ENCODE data around the gene MPHOSPH10.
"Not testable (repeated sequence)": the region's sequence is repeated elsewhere in the genome, so short reads cannot be mapped to it uniquely, and the experiment has no call there.

Gene MPHOSPH10

DNA sequence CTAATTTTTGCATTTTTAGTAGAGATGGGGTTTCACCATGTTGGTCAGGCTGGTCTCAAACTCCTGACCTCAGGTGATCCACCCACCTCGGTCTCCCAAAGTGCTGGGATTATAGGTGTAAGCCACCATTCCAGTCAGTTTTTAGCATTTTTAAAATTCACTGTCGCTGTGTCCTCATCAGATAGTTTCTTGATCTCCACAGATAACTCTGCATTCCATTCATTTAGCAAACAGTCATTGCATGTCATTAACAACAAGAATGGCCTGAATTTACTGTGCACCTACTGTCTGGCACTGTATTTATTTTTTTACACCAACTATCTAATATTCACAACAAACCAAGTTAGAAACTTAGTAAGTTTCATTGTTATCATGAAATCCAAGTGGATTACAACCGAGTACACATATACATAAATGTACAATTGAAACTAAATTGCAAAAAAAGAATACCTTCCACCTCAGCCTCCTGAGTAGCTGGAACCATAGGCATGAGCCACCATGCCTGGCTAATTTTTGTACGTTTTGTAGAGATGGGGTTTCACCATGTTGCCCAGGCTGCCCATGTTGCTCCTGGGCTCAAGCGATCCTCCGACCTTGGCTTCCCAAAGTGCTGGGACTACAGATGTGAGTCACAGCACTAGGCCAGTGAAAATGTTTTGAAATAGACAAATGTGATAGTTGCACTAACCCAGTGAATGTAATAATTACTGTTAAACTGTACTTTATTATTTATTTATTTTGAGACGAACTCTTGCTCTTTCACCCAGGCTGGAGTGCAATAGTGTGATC lies 4.7 kb upstream of the MPHOSPH10 start:
- no peak for DNase-seq (ENCODE audit: low read depth)

DNA sequence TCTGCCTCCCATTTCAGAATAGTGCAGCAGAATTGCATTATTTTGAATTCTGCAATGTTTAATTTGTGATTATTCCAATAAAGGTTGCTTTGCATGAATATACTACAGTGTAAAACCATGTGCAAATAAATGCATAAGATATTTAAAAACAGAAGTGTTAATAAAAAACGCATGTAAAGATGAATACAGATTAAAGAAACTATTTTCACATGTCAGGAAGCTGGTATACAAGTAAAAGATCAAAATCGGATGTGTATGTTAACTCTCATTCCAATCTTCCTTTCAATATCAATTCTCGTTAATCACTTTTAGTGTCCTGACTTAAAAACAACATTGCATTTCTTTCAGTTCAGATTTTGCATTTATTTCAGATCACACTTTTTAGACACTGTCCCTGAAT lies 3.5 kb upstream of the MPHOSPH10 start:
- no peak for DNase-seq (ENCODE audit: low read depth)

DNA sequence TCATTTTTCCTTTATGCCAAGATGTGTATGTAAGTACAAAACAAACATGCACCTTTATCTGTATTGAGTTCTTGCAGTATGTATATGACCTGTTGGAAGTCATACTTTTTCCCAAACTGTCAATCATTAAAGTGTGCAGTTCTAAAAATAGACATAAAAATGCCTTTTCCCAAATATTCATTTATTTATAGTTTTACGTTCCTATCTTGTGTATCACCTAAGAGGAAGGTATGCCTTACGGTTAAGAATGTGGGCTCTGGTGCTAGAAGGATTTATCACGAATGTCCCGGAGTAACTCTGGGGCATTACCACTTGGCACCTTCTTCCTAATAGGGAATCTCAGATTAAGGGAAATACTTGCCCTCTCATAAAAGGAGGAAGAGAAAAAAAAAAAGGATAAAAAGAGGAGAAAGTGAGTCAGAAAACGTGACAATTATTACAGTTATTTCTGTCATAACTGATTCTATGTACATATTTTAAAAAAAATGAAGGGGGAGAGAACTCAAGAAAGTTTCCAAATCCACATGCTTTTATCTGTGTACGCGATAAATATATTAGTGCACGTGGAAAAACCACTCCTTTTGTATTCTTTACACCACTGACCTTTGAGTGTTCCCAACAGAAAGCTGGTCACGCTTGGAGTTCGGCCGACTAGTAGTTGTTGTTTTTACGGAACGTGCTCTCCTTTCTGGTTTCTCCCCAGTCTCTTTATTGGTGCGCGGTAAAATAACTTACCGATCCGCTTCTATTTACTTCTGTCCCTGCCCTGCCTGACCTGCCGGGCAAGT lies 1.1 kb upstream of the MPHOSPH10 start:
- no peak for DNase-seq (ENCODE audit: low read depth)

DNA sequence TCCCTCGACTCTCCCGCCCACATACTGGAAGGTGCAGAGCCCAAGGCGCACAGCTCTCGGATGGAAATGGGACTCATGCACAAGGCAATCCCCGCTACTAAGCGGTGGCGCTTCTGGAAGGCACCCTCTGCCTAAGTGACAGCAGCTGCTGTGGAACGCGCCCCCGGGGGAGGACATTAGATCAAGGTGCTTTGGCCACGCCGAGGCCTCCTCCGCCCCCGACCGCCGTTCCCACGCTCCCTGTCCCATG lies 607 bp upstream of the MPHOSPH10 start:
- no peak for DNase-seq (ENCODE audit: low read depth)

DNA sequence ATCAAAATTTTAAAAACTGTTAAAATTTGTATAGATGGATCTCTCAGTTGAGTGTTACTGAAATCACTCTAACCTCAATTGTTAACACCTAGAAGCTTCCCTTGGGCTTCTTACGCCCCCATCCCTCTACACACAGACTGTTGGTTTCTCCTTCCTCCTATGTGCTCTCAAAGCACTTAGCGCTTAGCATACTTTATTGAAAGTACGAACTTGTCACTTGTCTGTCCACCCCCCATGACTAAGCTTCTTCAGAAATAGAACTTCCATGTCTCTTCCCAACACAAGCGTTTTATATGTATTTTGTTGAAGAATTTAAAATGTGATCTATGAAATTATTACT lies 441 bp downstream of the MPHOSPH10 start:
- no peak for DNase-seq (ENCODE audit: low read depth)

DNA sequence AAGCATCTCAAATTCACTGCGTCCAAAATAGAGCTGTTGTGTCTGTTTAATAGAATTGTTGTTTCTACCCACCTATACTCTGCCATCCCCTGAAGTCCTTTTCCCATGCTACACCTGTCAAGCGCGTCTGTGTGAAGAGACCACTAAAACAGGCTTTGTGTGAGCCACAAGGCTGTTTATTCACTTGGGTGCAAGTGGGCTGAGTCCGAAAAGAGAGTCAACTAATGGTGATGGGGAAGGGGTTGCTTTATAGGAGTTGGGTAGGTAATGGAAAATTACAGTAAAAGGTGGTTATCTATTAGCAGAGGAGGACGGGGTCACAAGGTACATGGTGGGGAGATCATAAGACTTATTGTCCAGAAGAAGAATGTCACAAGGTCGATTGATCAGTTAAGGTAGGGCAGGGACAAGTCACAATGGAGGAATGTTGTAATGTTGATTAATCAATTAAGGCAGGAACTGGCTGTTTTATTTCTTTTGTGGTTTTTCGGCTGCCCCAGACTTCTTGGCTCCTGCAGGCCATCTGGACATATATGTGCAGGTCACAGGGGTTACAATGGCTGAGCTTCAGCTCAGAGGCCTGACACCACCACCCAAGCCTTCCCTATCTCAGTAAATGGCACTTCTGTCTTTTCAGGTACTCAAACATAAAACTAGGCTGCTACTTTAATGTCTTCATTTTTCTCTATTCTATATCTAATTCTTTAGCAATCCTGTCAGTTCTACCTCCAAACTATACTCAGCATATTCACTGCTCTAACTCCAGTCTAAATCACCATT lies 1.1 kb downstream of the MPHOSPH10 start:
- DNase-seq (ENCODE audit: low read depth) = not testable (repeated sequence)

DNA sequence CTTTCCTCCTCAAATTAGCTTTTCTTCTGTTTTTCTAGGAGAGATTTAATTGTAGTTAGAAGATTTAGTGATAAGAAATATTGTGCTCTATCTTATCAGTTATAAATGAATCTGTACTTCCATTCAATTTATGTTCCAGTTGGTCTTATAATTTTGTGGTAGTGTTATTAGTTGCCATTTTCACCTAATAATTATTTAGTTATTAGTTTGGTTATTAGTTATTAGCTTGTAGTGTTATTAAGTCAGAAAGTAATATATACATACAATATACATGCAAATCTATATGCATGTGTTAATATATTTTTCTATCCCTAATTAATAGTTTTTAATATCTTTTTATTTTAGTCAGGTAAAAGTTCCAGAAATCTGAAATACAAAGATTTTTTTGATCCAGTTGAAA lies 3.2 kb downstream of the MPHOSPH10 start:
- DNase-seq (ENCODE audit: low read depth) = no peak

DNA sequence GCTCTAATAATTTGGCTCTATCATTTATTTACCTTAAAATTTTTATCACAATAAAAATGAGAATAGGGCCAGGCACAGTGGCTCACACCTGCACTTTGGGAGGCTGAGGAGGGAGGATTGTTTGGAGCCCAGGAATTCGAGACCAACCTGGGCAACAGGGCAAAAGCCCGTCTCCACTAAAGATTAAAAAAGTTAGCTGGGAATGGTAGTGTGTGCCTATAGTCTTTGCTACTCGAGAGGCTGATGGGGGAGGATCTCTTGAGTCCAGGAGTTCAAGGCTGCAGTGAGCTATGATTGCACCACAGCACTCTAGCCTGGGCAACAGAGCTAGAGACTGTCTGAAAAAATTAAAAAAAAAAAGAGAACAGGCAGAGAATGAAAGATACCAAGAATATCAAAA lies 5.7 kb downstream of the MPHOSPH10 start:
- DNase-seq (ENCODE audit: low read depth) = no peak

DNA sequence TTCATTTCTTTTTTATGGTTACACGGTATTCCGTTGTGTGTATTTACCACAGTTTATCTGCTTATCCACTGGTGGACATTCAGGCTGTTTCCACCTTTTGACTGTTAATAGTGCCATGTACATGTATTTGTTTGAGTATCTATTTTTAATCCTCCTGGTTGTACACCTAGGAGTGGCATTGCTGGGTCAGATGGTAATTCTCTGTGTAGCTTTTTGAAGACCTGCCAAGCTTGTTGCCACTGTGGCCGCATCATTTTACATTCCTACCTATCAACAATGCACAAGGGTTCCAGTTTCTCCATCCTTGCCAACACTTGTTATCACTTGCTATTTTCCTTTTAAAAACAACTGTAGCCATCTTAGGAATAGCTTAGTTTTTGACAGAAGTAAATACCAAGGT lies 13.3 kb downstream of the MPHOSPH10 start:
- no peak for DNase-seq (ENCODE audit: low read depth)

DNA sequence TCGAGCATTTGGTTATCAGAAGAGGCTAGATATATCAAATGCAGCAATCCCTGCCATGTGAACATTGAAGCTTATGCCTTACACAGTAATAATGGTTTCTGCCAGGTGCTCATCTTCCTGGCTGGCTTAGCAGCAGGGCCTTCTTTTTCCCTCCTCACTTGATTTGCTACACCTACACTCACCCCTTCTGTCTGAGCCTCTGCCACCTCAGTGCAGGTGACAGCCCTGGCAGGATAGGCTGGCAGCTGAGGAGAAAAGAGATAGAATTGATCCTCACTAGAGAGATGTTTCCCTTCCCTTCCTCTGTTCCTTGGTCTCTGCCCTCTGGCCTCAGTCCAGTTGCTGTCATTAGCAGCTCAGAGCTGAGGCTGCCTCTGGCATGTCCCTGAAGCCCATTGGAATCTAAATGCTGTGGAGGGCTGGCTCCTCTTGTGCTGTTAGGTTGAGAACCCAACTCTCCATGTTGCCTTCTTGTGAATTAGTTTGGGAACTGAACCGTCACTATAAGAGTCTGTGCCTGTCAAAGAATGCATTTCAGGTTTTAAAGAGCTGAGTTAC lies 18.2 kb downstream of the MPHOSPH10 start:
- DNase-seq (ENCODE audit: low read depth) = no peak

DNA sequence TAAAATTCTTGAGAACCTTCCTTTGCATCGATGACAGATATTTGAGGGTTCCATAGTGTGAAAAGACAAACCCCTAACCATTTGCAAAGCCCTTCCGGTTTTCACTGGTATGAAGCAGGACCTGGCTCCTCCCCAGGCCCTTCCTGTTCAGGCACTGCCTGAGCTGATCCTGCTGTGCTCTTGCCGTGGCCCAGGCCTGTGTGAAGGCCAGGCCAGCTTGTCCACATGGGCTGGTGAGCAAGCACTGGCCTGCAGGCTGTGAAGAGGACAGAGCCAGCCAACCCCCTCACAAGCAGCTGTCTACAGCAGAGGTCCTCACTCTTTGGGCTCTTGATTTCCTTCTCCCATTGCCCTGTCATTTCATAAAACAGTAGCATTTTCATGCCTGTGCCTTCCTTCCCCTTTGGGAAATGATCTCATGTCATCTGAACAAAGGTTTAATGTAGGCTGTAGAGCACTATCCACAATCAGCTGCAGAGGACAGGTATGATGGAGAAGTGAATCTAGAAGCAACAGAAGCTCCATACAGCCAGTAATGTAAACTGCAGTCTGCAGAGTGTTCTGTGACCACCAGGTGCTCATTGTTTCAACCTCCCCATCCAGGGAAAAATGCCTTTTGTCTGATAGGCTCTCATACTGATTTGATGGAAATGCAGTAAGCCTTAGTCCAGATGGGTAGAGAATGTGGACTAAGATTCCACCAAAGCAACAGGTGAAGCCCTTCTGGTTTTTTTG lies 19.8 kb downstream of the MPHOSPH10 start:
- no peak for DNase-seq (ENCODE audit: low read depth)

DNA sequence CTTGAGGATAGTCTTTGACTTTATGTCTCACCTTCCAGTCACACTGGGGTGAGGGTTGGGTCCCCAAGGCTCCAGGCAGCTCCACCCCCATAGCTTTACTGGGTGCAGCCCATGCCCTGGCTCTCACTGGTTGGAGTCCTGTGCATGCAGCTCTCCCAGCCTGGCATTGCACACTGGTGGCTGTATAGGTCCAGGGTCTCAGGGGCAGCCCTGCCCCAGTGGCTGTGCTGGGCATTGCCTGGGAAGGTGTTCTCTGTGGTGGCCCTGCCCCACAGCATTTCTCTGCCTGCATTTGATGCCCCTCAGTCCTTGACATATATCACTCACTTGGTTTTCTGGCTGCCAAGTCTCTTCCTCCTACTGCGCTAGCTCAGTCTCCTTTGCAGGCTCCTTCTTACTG lies 21.2 kb downstream of the MPHOSPH10 start:
- DNase-seq (ENCODE audit: low read depth) = no peak

DNA sequence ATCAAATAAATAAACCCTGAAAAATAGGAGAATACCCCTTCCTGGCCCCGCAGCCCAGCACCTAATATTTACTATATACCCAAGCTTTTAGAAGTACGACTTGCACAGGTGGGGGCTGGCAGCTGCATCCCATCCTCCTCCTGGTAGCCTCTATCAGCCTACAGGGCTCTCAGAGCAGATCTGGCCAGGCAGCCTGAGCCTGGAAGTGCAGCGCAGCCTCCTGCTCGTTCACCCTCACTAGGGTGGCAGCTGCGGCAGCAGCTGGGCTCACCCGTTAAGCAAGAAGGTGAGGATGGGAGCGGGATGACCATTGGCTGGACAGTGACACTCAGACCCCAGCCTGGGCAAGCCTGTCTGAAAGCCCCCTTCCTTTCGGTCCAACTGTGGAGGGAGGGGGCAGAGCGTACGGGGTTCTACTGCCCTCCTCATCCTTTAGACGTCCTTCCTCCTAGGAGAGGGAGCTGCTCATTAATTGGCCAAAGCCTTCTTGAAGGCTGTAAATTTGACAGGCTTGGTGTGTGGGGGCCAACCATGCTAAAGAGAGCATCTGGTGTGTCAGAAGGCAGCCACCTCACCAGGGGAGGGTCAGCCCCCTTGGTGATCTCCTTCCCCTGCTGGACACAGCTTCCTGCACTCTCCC lies 23.3 kb downstream of the MPHOSPH10 start:
- DNase-seq (ENCODE audit: low read depth) = no peak

DNA sequence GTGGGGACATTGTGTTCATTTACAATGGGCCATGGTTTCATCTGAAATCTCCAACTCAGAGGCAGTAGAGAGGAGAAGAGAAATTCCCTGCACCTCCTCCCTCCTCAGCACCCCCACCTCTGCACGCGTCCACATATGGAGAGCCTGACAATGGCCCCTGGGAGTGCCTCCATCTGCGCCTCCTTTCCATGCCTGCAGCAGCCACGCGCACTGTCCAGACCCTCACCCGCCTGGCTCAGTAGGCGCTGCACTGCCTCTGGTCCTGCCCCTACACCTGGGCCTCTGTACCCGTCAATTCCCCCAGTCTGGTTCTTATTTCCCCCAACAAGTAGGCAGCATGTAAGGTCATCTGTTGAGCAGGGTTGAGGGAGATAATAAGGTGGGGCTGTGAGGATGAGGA lies 23.8 kb downstream of the MPHOSPH10 start:
- DNase-seq (ENCODE audit: low read depth) = no peak

DNA sequence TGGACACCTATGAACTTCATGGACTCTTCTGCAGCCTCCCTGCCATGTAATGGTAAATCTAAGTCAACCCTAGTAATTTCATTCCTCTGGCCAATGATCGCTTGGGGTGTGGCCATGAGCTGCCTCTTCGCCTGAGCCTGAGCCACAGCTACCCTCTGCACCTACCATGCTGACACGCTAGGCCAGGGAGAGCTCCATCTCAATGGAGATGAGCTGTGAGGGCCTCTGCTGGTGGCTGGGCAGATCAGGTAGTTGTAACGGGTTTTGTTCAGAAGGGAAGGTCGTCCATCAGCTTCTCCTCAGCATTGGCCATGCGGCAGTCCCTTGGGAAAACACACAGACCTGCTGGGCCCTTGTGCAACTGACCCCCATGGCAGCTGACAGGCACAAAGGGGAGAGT lies 24.4 kb downstream of the MPHOSPH10 start:
- no peak for DNase-seq (ENCODE audit: low read depth)

DNA sequence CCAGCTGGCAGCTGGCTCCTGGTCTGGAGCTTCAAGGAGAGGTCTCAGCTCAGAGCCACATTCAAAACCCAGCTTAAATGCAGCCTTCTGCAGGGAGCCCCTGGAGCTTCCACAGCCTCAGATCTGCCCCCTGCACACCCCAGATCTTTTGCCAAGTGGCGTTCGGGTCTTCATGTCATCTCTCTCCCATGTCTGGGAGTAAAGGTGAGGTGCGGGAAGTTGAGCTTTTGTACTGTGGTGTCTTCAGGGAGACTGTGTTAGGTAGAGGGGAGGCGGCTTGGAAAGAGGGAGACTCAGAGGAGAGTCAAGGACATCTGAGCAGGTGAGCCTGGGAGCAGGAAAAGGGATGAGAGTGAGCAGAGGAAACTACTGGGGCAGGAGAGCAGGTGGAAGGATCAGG lies 25.4 kb downstream of the MPHOSPH10 start:
- no peak for DNase-seq (ENCODE audit: low read depth)

DNA sequence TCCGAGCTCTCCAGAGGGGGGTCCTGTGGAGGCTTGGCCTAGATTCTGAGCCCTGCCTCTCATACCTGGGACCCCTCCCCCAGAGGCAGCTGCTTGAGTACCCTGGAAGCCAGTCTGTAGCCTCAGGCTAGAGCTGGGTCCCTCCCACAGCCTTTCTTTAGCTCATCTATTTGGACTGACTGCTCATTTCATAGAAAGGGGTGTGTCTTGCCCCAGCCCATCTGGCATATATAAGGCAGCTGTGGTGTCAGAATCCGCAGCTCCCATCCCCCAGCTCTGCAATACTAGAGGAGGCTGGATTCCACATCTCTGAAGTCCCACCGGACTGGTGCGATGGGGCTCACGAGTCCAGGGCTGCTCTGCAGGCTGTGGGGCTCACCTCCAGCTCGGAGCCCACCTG lies 26.1 kb downstream of the MPHOSPH10 start:
- DNase-seq (ENCODE audit: low read depth) = peak; percentile 31

DNA sequence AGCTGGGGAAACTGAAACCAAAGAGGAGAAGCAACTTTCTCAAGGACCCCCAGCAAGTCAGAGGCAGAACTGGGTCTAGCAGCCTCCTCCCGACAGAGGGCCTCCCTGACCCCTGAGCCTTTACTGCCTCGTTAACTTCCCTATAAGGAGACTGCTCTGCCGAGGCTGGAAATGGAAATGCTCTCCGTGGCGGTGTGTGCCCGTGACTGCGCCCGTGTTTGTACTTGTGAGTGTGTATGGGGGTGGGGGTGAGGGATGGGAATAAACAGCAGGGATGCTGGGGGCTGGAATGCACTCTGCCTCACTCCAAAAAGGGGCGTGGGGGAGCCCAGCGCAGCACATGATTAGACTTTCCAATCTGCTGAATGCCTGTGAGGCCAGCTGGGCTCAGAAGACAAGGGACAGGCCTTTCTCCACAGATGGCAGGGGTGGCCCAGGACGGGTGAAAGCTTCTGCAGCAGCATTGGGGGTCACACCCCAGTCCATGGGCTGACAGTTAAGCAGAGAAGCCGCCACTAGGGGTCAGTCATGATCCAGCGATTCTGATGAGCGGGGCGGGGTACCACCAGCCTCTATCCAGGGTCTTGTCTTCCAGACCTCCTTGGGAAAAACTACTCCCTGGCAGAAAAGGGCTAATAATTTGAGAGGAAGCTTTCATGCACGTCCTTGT lies 26.8 kb downstream of the MPHOSPH10 start:
- peak; percentile 10 for DNase-seq (ENCODE audit: low read depth)

DNA sequence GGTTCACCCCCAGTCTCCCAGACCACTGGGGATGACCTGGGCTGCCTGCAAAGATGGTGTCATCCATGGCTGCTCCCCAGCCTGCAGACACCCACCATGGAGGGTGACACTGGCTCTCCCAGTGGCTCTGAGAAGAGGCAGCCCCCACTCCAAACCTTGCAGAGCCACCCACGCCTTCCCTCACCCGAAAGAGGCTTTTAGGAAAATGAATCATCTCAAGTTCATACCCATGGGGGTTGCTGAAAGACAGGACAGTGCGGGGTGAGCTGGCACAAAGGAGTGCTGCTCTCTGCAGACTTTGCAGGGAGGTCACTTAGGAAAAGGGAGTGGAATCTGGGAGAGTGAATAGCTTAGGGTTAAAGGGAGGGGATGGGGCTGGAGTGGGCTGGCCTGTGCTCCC lies 36.4 kb downstream of the MPHOSPH10 start:
- no peak for DNase-seq (ENCODE audit: low read depth)

DNA sequence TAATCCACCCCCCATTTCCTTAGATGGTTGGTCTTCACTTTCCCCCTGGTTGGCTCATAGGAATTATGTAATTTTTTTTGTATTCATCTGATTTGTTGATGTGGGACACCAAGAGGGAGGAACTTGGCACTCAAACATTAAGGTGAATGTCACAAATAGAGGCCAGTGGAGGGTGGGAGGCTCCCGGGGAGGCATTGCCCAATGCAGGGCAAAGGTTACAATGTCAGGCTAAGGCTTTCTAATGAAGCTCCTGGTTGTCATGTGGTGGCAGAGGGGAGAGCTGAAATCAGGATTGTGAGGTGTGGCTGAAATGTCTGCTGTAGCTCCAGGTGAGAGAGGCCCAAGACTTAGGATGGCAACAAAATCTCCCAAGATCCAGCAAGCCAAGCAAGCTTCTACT lies 42.7 kb downstream of the MPHOSPH10 start:
- no peak for DNase-seq (ENCODE audit: low read depth)

DNA sequence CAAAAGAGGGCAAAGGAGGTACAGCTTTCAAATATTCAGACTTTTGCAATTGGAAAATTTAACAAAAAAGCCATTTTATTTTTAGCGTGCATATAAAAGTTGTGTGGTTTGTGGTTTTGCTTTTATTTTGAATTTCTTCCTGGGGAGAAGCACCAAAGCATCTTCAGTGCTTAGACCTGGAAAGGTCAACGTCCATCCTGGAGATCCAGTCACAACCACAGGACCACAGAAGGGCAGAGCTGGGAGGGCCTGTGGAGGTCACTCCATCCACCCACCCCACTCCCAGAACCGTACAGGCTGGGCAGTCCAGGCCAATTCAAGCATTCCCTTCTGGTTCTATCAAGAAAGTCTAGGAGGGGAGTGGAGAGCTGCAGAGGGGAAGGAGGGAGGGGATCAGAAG lies 43.8 kb downstream of the MPHOSPH10 start:
- no peak for DNase-seq (ENCODE audit: low read depth)
